SH-SY5Y (cell line): ENCODE data around the gene TRMT10C.

Source experiments
- GATA2 ChIP-seq: IDR thresholded peaks from 2 replicates; pipeline ENCODE4 v1.6.1; 2011; ENCODE audit warnings: mild to moderate bottlenecking, low read depth, low read length
- GATA3 ChIP-seq: IDR thresholded peaks from 2 replicates; pipeline ENCODE4 v1.6.1; 2011; ENCODE audit warnings: low read depth, mild to moderate bottlenecking, low read length, moderate library complexity

The TRMT10C gene

DNA sequence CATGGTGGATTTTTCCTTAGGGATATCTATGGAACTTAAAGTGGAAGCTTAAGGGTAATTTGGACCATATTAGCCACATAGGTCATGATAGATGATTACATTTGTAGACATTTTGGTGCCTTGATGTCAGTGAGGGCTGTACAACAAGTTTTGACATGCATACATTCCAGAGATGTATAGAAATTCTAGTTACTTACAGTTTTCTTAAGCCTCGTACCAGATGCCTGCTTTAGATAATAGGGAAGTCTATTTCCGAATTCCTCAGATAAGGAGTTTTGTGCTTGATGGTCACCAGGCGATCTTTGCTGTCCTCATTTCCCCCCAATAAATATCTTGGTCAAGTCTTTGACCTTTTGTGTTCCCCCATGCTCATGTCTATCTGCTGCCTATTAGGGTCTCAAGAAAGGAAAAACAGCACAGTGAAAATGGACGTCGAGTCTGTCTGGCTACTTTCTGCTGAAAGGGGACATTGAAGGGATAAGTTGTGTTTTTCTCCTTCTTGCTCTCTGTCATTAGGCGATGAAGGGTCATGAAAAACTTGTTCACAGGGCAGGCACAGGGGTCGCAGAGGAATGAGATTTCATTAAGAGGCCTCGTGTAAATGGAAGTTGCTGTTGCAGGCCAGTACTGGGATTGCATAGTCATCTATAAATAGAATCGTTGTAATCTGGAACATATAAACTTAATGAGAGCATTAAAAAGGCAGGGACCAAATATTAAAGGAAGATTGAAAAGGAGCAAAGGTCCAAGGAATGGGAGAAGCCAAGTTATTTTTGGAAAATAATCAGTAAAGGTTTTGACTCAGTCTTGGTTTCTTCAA is 28.7 kb upstream of the TRMT10C start:
- no peak for TF ChIP-seq GATA2
- TF ChIP-seq GATA3, result no peak

- TF ChIP-seq GATA2 (no peak), GATA3 (no peak)
Observed at GRCh38 chr3:101533603-101533968, 28.1 kb upstream of the TRMT10C start.

DNA sequence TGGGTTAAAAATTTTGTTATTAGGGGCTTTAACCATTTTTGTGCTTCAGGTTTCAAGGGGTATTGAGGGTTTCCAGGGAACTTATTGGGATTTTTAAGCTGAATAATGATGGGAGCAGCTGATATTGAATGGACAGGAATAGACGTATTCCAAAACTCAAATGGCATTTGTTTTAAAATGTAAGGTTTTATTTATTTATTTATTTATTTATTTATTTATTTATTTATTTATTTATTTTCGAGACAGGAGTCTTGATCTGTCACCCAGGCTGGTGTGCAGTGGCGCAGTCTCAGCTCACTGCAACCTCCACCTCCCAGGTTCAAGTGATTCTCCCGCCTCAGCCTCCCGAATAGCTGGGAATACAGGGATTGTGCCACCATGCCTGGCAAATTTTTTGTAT is 26.4 kb upstream of the TRMT10C start:
- TF ChIP-seq GATA3 (no peak), GATA2 (no peak)

- TF ChIP-seq GATA2 (no peak), GATA3 (no peak)
Observed at GRCh38 chr3:101536266-101536665, 25.4 kb upstream of the TRMT10C start.

DNA sequence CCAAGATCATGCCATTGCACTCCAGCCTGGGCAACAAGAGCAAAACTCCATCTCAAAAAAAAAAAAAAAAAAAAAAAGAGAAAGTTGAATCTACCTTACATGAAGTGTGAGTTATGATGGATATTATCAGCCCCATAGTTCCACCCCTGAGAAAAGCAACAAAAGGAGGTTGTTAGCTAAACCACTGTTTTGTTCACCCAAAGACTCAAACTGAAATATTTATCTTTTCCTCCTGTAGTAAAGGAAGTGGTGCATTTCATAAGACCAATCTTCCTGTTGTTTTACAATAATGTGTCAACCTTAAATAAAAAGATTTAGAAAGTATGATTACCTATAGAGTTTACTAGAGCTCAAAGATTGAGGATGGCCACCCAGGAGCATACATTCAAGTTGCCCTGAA is 18.7 kb upstream of the TRMT10C start:
- no peak for TF ChIP-seq GATA3

- TF ChIP-seq GATA2, result no peak
- TF ChIP-seq GATA3, result no peak
Observed at GRCh38 chr3:101544161-101544850, 17.4 kb upstream of the TRMT10C start.

- TF ChIP-seq GATA3 (no peak), GATA2 (no peak)
Observed at GRCh38 chr3:101548527-101549105, 13.1 kb upstream of the TRMT10C start.

DNA sequence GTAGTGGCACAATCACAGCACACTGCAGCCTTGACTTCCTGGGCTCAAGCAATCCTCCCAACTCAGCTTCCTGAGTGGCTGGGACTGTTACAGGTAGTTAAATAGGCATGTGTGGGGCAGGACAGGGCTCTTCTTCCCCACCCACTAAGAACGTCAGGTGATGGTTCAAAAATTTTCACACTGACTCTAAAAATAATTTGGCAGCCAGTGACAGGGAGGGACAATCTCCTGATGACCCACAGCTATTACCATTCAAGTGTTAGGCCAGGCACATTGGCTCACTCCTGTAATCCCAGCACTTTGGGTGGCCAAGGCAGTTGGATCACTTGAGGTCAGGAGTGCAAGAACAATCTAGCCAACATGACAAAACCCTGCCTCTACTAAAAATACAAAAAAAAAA is 12.2 kb upstream of the TRMT10C start:
- no peak for TF ChIP-seq GATA2

DNA sequence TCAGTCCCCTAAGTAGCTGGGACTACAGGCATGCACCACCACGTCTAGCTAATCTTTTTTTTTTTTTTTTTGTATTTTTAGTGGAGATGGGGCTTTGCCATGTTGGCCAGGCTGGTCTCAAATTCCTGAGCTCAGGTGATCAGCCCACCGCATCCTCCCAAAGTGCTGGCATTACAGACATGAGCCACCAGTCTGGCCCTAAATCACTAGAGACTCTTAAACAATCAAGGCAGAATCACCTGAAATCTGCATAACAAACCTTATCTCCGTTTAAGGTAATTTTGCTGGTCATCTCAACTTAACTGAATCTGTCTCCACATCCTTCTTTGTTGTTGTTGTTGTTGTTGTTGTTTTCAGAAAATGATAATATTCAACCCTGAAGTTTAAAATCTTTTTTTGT is 5.6 kb upstream of the TRMT10C start:
- TF ChIP-seq GATA2 (no peak), GATA3 (no peak)

DNA sequence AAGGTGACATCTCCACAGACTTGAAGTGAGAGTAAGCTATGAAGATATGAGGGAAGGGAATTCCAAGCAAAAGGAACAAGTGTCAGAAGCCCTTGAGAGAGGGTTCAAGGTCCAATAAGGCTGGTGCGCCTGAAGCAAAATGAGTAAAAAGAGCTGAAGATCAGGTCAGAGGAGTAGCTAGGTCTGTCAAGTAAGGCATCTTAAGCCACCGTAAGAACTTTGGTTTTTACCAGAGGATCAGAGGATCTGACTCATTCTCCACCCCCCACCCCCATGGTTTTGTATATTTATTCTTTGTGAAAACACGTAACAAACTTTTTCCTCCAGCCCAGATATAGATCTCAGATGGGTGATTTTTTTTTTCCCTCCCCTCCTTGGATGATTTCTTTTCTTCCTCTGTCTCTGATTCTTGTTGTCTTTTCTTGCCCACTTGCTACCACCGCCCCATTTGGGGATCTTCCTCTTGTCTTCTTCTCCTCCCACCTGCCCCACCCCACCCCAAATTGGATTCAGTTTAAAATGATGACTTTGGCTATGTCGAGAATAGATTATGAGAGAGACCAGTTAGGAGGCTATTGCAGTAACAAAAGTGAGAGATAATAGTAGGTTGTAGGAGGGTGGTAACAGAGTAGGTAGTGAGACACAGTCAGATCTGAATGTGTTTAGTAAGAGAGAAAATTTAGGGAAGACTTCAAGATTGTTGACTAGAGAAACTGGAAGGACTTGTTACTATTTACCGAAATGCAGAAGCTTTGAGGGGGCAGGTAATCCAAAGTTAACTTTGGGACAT is 6.1 kb downstream of the TRMT10C start:
- TF ChIP-seq GATA3, result no peak

GRCh38 chr3:101571028-101571895 is 9.6 kb downstream of the TRMT10C start:
- TF ChIP-seq GATA2 (no peak), GATA3 (no peak)

DNA sequence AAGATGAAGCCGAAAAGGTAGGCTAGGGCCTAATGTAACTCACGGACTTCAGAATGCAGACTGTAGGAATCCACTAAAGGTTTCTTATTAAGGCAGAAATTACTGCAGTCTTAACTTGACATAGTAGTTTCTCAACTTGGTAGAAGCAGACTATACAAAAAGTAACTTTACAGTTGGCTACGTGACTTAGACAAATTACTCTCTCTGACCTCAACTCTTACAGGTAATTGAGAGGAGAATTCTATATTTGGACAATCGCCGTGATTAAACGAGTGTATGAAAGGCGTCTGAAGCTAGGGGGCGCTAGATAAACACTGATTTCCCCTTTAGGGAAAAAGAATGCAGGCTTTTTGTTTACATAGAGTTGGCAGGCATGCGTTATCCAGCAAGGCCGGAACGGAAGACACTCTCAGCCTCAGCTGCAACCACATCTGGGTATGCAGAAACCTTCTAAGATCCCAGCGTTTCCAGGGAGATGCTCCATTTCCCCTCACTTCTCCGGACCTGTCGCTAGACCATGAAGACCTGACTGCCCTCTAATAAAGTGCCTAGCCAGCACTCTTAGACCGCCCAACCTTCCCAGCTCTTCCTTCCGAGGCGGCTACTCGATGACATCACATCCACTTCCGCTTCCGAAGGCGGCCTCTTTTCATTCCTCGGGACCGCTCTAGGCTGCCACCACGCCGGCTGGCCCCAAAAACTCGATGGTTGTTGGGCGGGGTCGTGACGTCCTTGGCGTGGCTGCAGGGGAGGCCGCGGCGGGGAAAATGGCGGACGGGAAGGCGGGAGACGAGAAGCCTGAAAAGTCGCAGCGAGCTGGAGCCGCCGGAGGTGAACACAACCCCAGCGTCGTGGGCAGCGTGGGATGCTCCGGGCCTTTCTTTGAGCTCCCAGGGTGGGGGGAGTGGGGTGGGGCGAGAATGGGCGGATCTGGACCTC is 12.1 kb downstream of the TRMT10C start, which contains the start of gene PCNP:
TSS of gene PCNP (plus strand) at position 732 of the 939 bp plus-strand sequence. CDS start at position 768, 36 bp downstream.
- TF ChIP-seq GATA2 (no peak), GATA3 (no peak)
